OCI-LY3 (cell line): ENCODE measurements around the gene STX10.

Experiments
- EZH2phosphoT487 ChIP-seq: fragments of 200-600 bp; shearing (Covaris generic); IDR thresholded peaks from 2 replicates; pipeline ENCODE4 v1.6.1; 2018; ENCODE audit warnings: antibody characterized with exemption, mixed run types, low read depth
- TF ChIP-seq, protein P1 (sequence below): fragments of 200-600, 300-600 bp; sonication (generic); IDR thresholded peaks from 2 replicates; pipeline ENCODE4 v1.5.1; 2014; ENCODE audit warnings: antibody characterized with exemption, low read length, low read depth

DNA sequence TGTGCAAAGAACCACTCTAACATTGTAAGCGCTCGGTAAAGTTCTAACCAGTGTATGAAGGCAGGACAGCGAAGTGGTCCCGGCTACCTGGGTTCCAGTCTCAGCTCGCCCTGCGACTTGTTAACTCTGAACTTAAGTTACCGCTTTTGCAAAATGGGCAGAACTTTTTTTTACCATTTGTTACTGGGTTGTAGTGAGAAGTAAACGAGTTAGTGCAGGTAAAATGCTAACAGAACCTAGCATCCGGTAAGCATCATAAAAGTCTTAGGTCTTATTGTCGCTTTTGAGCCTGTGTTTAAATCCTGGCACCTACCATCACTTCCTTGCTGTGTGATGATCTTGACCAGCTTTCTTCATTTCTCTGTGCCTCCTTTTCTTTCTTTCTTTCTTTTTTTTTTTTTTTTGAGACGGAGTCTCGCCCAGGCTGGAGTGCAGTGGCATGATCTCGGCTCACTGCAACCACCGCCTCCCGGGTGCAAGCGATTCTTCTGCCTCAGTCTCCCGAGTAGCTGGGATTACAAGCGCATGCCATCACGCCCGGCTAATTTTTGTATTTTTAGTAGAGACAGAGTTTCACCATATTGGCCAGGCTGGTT lies 32.9 kb downstream of the STX10 start:
- TF ChIP-seq, protein P1, sequence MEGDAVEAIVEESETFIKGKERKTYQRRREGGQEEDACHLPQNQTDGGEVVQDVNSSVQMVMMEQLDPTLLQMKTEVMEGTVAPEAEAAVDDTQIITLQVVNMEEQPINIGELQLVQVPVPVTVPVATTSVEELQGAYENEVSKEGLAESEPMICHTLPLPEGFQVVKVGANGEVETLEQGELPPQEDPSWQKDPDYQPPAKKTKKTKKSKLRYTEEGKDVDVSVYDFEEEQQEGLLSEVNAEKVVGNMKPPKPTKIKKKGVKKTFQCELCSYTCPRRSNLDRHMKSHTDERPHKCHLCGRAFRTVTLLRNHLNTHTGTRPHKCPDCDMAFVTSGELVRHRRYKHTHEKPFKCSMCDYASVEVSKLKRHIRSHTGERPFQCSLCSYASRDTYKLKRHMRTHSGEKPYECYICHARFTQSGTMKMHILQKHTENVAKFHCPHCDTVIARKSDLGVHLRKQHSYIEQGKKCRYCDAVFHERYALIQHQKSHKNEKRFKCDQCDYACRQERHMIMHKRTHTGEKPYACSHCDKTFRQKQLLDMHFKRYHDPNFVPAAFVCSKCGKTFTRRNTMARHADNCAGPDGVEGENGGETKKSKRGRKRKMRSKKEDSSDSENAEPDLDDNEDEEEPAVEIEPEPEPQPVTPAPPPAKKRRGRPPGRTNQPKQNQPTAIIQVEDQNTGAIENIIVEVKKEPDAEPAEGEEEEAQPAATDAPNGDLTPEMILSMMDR = no peak
- TF ChIP-seq EZH2phosphoT487 = no peak
